H1 (cell line): ENCODE measurements around the gene FRMD7. TPM values are rescaled to one million over a fixed set of nuclear protein-coding genes. Genes with fewer than 3 reads are reported as not detected.

Experiments
- CTCF ChIA-PET: fragments of 300-600 bp; sonication (Branson Sonifier 250); formaldehyde crosslinking; loops from one replicate; lab custom pipeline; 2021; ENCODE audit not compliant: partially characterized antibody; lab: Charles Lee
- POLR2A ChIA-PET: fragments of 300-600 bp; sonication (Branson Sonifier 250); formaldehyde crosslinking; loops from one replicate; lab custom pipeline; 2021; ENCODE audit warnings: inconsistent platforms; ENCODE audit not compliant: partially characterized antibody; lab: Charles Lee
- DNase-seq, 2 experiments: peaks; one replicate each; pipeline versions ENCODE4 v3.0.0 to v3.0.0-alpha.2; 2010 to 2022; ENCODE audit warnings: low spot score in 2 of 2, low read depth in 1 of 2, mixed read lengths in 1 of 2
- FAIRE-seq: peaks from 2 replicates; lab custom pipeline; 2011; peaks lifted over from hg19 to GRCh38; lab: Jason Lieb, UNC
- H2AFZ ChIP-seq: 2 replicates; pipeline ENCODE4 v1.8.1; 2012; ENCODE audit warnings: low read length, inconsistent platforms
- H2AK5ac ChIP-seq: 2 replicates; pipeline ENCODE4 v1.6.1; 2013; ENCODE audit warnings: low read depth, low read length
- H2BK120ac ChIP-seq: replicated peaks from 2 replicates; pipeline ENCODE3; 2013; ENCODE audit warnings: low read depth, low read length, inconsistent platforms
- H2BK12ac ChIP-seq: 2 replicates; pipeline ENCODE4 v1.6.1; 2013; ENCODE audit warnings: low read depth, low read length
- H2BK15ac ChIP-seq: 2 replicates; pipeline ENCODE4 v1.6.1; 2013; ENCODE audit warnings: low read length
- H2BK20ac ChIP-seq: 2 replicates; pipeline ENCODE4 v1.6.1; 2013; ENCODE audit warnings: low read length
- H2BK5ac ChIP-seq: 2 replicates; pipeline ENCODE4 v1.6.1; 2013; ENCODE audit warnings: low read depth, low read length
- H3K14ac ChIP-seq: 2 replicates; pipeline ENCODE4 v1.6.1; 2013; ENCODE audit warnings: inconsistent platforms; ENCODE audit not compliant: insufficient read length
- H3K18ac ChIP-seq: 2 replicates; pipeline ENCODE4 v1.6.1; 2013; ENCODE audit warnings: low read length; ENCODE audit errors: extremely low read depth
- H3K23ac ChIP-seq: 2 replicates; pipeline ENCODE4 v1.6.1; 2013; ENCODE audit warnings: inconsistent platforms; ENCODE audit not compliant: insufficient read length
- H3K23me2 ChIP-seq: 2 replicates; pipeline ENCODE4 v1.6.1; 2013; ENCODE audit warnings: low read depth, low read length
- H3K27ac ChIP-seq: 2 replicates; pipeline ENCODE4 v1.6.1; 2011; ENCODE audit warnings: low read depth, low read length, inconsistent platforms
- H3K27me3 ChIP-seq, 4 experiments: replicated peaks in 1 of 4; 1 replicate in 1 of 4; 2 replicates in 3 of 4; pipeline versions ENCODE4 v1.6.1 to v1.8.1; 2011 to 2013; ENCODE audit warnings: low read length in 3 of 4, mild to moderate bottlenecking in 3 of 4, inconsistent platforms in 2 of 4, mixed read lengths in 2 of 4, moderate library complexity in 1 of 4; ENCODE audit not compliant: control insufficient read depth in 3 of 4, insufficient read depth in 3 of 4; ENCODE audit errors: extremely low read depth in 1 of 4
- H3K36me3 ChIP-seq, 4 experiments: 2 replicates each; pipeline versions ENCODE4 v1.6.1 to v1.8.1; 2011 to 2013; ENCODE audit warnings: mild to moderate bottlenecking in 4 of 4, low read length in 3 of 4, moderate library complexity in 2 of 4, control low read depth in 1 of 4, inconsistent platforms in 1 of 4; ENCODE audit not compliant: insufficient read depth in 4 of 4, control insufficient read depth in 2 of 4
- H3K4ac ChIP-seq: replicated peaks from 2 replicates; pipeline ENCODE3; 2013; ENCODE audit warnings: low read length, low read depth, mixed read lengths, inconsistent platforms; ENCODE audit not compliant: insufficient read length
- H3K4me1 ChIP-seq, 4 experiments: replicated peaks in 1 of 4; 1 replicate in 1 of 4; 2 replicates in 3 of 4; pipeline versions ENCODE4 v1.6.1 to v1.8.1; 2011 to 2013; ENCODE audit warnings: low read length in 3 of 4, inconsistent platforms in 2 of 4, mixed read lengths in 1 of 4; ENCODE audit not compliant: insufficient read depth in 4 of 4, control insufficient read depth in 3 of 4
- H3K4me2 ChIP-seq, 2 experiments: 2 replicates each; pipeline versions ENCODE4 v1.6.1 to v1.8.1; 2011 to 2013; ENCODE audit warnings: low read depth in 2 of 2, low read length in 2 of 2, control low read depth in 1 of 2, inconsistent platforms in 1 of 2, mild to moderate bottlenecking in 1 of 2; ENCODE audit not compliant: insufficient read depth in 1 of 2
- H3K4me3 ChIP-seq, 4 experiments: fragments of 200-600, 300-600 bp in 1 of 4; sonication (generic), shearing (Covaris generic), sonication (Bioruptor Twin) in 1 of 4; 2 replicates each; pipeline versions ENCODE4 v1.5.1 to v1.8.1; 2011 to 2016; ENCODE audit warnings: low read length in 4 of 4, low read depth in 3 of 4, control low read depth in 2 of 4, inconsistent platforms in 2 of 4, mild to moderate bottlenecking in 2 of 4, mixed read lengths in 1 of 4, moderate library complexity in 1 of 4; ENCODE audit not compliant: insufficient read depth in 2 of 4; ENCODE audit errors: extremely low read depth in 1 of 4
- H3K56ac ChIP-seq: replicated peaks from 2 replicates; pipeline ENCODE3; 2013; ENCODE audit warnings: low read depth, mild to moderate bottlenecking, mixed read lengths, low read length, inconsistent platforms; ENCODE audit not compliant: insufficient read length
- H3K79me1 ChIP-seq: 2 replicates; pipeline ENCODE4 v1.6.1; 2013; ENCODE audit warnings: low read depth, low read length, control low read depth
- H3K79me2 ChIP-seq, 2 experiments: 2 replicates each; pipeline versions ENCODE4 v1.6.1 to v1.8.1; 2012 to 2013; ENCODE audit warnings: low read length in 2 of 2, mild to moderate bottlenecking in 2 of 2, inconsistent platforms in 1 of 2; ENCODE audit not compliant: insufficient read depth in 2 of 2, control insufficient read depth in 1 of 2
- H3K9ac ChIP-seq, 4 experiments: replicated peaks in 1 of 4; 1 replicate in 1 of 4; 2 replicates in 3 of 4; pipeline versions ENCODE4 v1.6.1 to v1.8.1; 2011 to 2013; ENCODE audit warnings: low read depth in 3 of 4, low read length in 3 of 4, control low read depth in 2 of 4, mild to moderate bottlenecking in 2 of 4, moderate library complexity in 2 of 4, inconsistent platforms in 1 of 4; ENCODE audit errors: extremely low read depth in 1 of 4
- H3K9me3 ChIP-seq, 2 experiments: 2 replicates each; pipeline versions ENCODE4 v1.6.1 to v1.8.1; 2012 to 2013; ENCODE audit warnings: mild to moderate bottlenecking in 2 of 2, moderate library complexity in 2 of 2, control low read depth in 1 of 2, inconsistent platforms in 1 of 2, low read depth in 1 of 2, low read length in 1 of 2, mixed read lengths in 1 of 2; ENCODE audit not compliant: insufficient read depth in 2 of 2
- H4K20me1 ChIP-seq, 2 experiments: replicated peaks in 1 of 2; 2 replicates each; pipeline versions ENCODE3 to v1.8.1; 2011 to 2013; ENCODE audit warnings: inconsistent platforms in 2 of 2, low read length in 2 of 2, mild to moderate bottlenecking in 1 of 2; ENCODE audit not compliant: insufficient read depth in 2 of 2, control insufficient read depth in 1 of 2
- H4K5ac ChIP-seq: 2 replicates; pipeline ENCODE4 v1.6.1; 2013; ENCODE audit warnings: low read length, low read depth, mixed read lengths, inconsistent platforms; ENCODE audit not compliant: insufficient read length
- H4K8ac ChIP-seq: 2 replicates; pipeline ENCODE4 v1.8.0; 2013; ENCODE audit warnings: mild to moderate bottlenecking, moderate library complexity, low read length, inconsistent platforms; ENCODE audit not compliant: insufficient read depth; ENCODE audit errors: extremely low read depth
- H4K91ac ChIP-seq: replicated peaks from 2 replicates; pipeline ENCODE3; 2013; ENCODE audit warnings: low read length, mixed read lengths, inconsistent platforms; ENCODE audit not compliant: insufficient read length
- ATF3 ChIP-seq: IDR thresholded peaks from 2 replicates; pipeline ENCODE4 v1.6.1; 2011; ENCODE audit warnings: low read depth, mild to moderate bottlenecking, low read length; ENCODE audit not compliant: insufficient read depth
- CTCF ChIP-seq, 3 experiments: IDR thresholded peaks; 1 replicate in 2 of 3; 2 replicates in 1 of 3; pipeline versions ENCODE4 v1.5.1 to v1.6.1; 2011; ENCODE audit warnings: low read length in 3 of 3, mild to moderate bottlenecking in 3 of 3, inconsistent platforms in 2 of 3, low read depth in 1 of 3, moderate library complexity in 1 of 3; ENCODE audit not compliant: insufficient read depth in 1 of 3; ENCODE audit errors: control extremely low read depth in 1 of 3
- GABPA ChIP-seq: IDR thresholded peaks from 2 replicates; pipeline ENCODE4 v1.6.1; 2011; ENCODE audit warnings: mild to moderate bottlenecking, low read length, moderate library complexity, borderline replicate concordance; ENCODE audit not compliant: insufficient read depth
- HDAC2 ChIP-seq, 2 experiments: fragments of 300-600 bp in 1 of 2; sonication (generic) in 1 of 2; IDR thresholded peaks; 2 replicates each; pipeline ENCODE4 v1.6.1; 2011 to 2012; ENCODE audit warnings: low read depth in 2 of 2, low read length in 2 of 2, mild to moderate bottlenecking in 2 of 2, moderate library complexity in 2 of 2, borderline replicate concordance in 1 of 2, inconsistent platforms in 1 of 2
- KDM5A ChIP-seq: fragments of 200-600 bp; IDR thresholded peaks from 2 replicates; pipeline ENCODE4 v1.7.1; 2012; ENCODE audit warnings: mild to moderate bottlenecking, low read length, inconsistent platforms, mixed read lengths
- POLR2A ChIP-seq, 2 experiments: IDR thresholded peaks; 1 replicate in 1 of 2; 2 replicates in 1 of 2; pipeline ENCODE4 v1.6.1; 2011; ENCODE audit warnings: low read depth in 2 of 2, low read length in 2 of 2, mild to moderate bottlenecking in 2 of 2; ENCODE audit errors: control extremely low read depth in 1 of 2
- RBBP5 ChIP-seq: IDR thresholded peaks from 2 replicates; pipeline ENCODE4 v1.7.1; 2012; ENCODE audit warnings: low read depth, mild to moderate bottlenecking, inconsistent platforms, low read length, moderate library complexity, borderline replicate concordance
- SAP30 ChIP-seq: fragments of 300-600 bp; sonication (generic); IDR thresholded peaks from 2 replicates; pipeline ENCODE4 v1.7.1; 2012; ENCODE audit warnings: low read length, moderate library complexity, mild to moderate bottlenecking, inconsistent platforms; ENCODE audit not compliant: insufficient read depth, insufficient replicate concordance
- TBP ChIP-seq: IDR thresholded peaks from 2 replicates; pipeline ENCODE4 v1.6.1; 2011; ENCODE audit warnings: low read depth, low read length, improper control_type of control experiment
- ZNF274 ChIP-seq: IDR thresholded peaks from 2 replicates; pipeline ENCODE4 v1.7.0; 2012; ENCODE audit warnings: low read length, borderline replicate concordance; ENCODE audit errors: extremely low read depth
- WGBS, 2 experiments: shearing (Covaris generic) in 1 of 2; methylation state at CpG; one replicate each; pipeline versions ENCODE4 v1.1.6 to v1.1.7; 2013 to 2015; ENCODE audit warnings: low lambda C conversion rate in 2 of 2, mixed read lengths in 2 of 2, inconsistent platforms in 1 of 2, low coverage in 1 of 2, missing lambda C conversion rate in 1 of 2; ENCODE audit not compliant: insufficient replicate concordance in 2 of 2, insufficient coverage in 1 of 2, insufficient read length in 1 of 2; ENCODE audit errors: extremely low coverage in 1 of 2, missing lambda C conversion rate in 1 of 2; 5-methylcytosine and 5-hydroxymethylcytosine counted together
- polyA plus RNA-seq, 7 experiments: library from polyadenylated mRNA; depleted of rRNA in 3 of 7; stranded (reverse) in 5 of 7; unstranded in 2 of 7; fragments of >200 nt in 5 of 7; fragments of 200-250 nt in 2 of 7; gene quantifications; 1 replicate in 5 of 7; 2 replicates in 1 of 7; 4 replicates in 1 of 7; pipeline versions ENCODE4 v1.2.1 to v1.2.3, GENCODE V29; 2011 to 2013; ENCODE audit warnings: missing spikeins in 2 of 7, mixed read lengths in 2 of 7
- total RNA-seq: library from RNA; stranded (reverse); fragmentation: NEBNext Ultra II Directional; extraction: Animal tissue kit (Norgen Biotek cat#: 25700); gene quantifications from 2 replicates; pipeline ENCODE4 v1.2.1, GENCODE V29; 2021

FRMD7 gene
- total and polyA plus RNA-seq, 2 of the 8 experiments (the other 6 are each of a cell fraction or from before 2014, with no cell fraction given), result not detected

GRCh38 chrX:132058975-132059374, 68.8 kb downstream of the FRMD7 start:
- no peak overlapping the region for H4K8ac ChIP-seq
- no peaks in the 10 kb centered on the region for H4K20me1 ChIP-seq
- H3K9ac ChIP-seq, result no peak overlapping the region
- no peak overlapping the region for H3K4ac ChIP-seq
- no peak overlapping the region for H2BK120ac ChIP-seq
- no peak overlapping the region for H3K23ac ChIP-seq
- H3K14ac ChIP-seq, result no peak overlapping the region
- no peak overlapping the region for H3K4me2 ChIP-seq
- no peak overlapping the region for H2BK5ac ChIP-seq
- H4K91ac ChIP-seq, result no peak overlapping the region
- no peak overlapping the region for H3K56ac ChIP-seq
- peaks cover 0 to 9% (median under 1%) of the 10 kb centered on the region in 4 experiments; a peak in 3 of 8 replicates for H3K36me3 ChIP-seq
- WGBS, 2 experiments, result 86% methylated on average over 2 of the region's 2 CpGs; no CpG with 5 or more reads in 1 of the 2 experiments
- no peak overlapping the region for H2AFZ ChIP-seq
- H2AK5ac ChIP-seq, result no peak overlapping the region
- no peak overlapping the region for H3K4me3 ChIP-seq
- DNase-seq (no peak), FAIRE-seq (peak; percentile 73)
- H3K9me3 ChIP-seq, result no peaks in the 10 kb centered on the region
- H2BK12ac ChIP-seq, result no peak overlapping the region
- no peak overlapping the region for H2BK15ac ChIP-seq
- H4K5ac ChIP-seq, result no peak overlapping the region
- H2BK20ac ChIP-seq, result no peak overlapping the region
- H3K27me3 ChIP-seq, result no peaks in the 10 kb centered on the region
- POLR2A ChIA-PET, result interaction anchor here (0.8 to 1.0 kb wide), 2 partner anchors 25 to 231 kb away, joined by 3 to 4 read pairs; no protein-coding TSS in a partner anchor
- CTCF ChIA-PET, result no interaction called here
- no peaks in the 10 kb centered on the region for H3K4me1 ChIP-seq
- no peak overlapping the region for H3K18ac ChIP-seq
- H3K79me2 ChIP-seq, result peaks cover 0 to 15% of the 10 kb centered on the region in 2 experiments; a peak in 3 of 4 replicates
- H3K27ac ChIP-seq, result no peak overlapping the region
- H3K79me1 ChIP-seq, result peaks cover 4% of the 10 kb centered on the region
- H3K23me2 ChIP-seq, result no peaks in the 10 kb centered on the region
- no peak for TF ChIP-seq KDM5A
- no peak for TF ChIP-seq ZNF274
- TF ChIP-seq ATF3, result no peak
- TF ChIP-seq POLR2A (IDR thresholded peaks at IDR 0.05; ENCODE audit: control extremely low read depth in 1 of 2, low read depth in 2 of 2, low read length in 2 of 2), result no peak
- no peak for TF ChIP-seq TBP
- no peak for TF ChIP-seq GABPA
- no peak for TF ChIP-seq SAP30
- no peak for TF ChIP-seq RBBP5
- TF ChIP-seq HDAC2 (IDR thresholded peaks at IDR 0.05; ENCODE audit: borderline replicate concordance in 1 of 2, low read depth in 2 of 2, low read length in 2 of 2), result no peak
- no peak for TF ChIP-seq CTCF (IDR thresholded peaks at IDR 0.05; ENCODE audit: control extremely low read depth in 1 of 3, insufficient read depth in 1 of 3, low read depth in 1 of 3, low read length in 3 of 3)
